AG09319 (cell line): ENCODE results near the gene ZFAND2A.
A peak's percentile ranks its signal among the peaks of the same experiment; 100 is the strongest.
"Not testable (repeated sequence)": the region's sequence is repeated elsewhere in the genome, so short reads cannot be mapped to it uniquely, and the experiment has no call there.

Source experiments
- DNase-seq: peaks from one replicate; pipeline ENCODE4 v3.0.0-alpha.2; 2010; ENCODE audit warnings: low read depth; ENCODE audit errors: extremely low read depth
- TF ChIP-seq, protein P1 (sequence below): IDR thresholded peaks from 2 replicates; pipeline ENCODE4 v1.5.1; 2011; ENCODE audit warnings: low read depth, mild to moderate bottlenecking, inconsistent platforms, low read length, moderate library complexity

The ZFAND2A gene

GRCh38 chr7:1159891-1160669 lies at the start of gene ZFAND2A:
Gene ZFAND2A (minus strand): TSS chr7:1160196. CDS start chr7:1158212, 1,984 bp downstream.
- peak; percentile 90 for DNase-seq
- TF ChIP-seq, protein P1, sequence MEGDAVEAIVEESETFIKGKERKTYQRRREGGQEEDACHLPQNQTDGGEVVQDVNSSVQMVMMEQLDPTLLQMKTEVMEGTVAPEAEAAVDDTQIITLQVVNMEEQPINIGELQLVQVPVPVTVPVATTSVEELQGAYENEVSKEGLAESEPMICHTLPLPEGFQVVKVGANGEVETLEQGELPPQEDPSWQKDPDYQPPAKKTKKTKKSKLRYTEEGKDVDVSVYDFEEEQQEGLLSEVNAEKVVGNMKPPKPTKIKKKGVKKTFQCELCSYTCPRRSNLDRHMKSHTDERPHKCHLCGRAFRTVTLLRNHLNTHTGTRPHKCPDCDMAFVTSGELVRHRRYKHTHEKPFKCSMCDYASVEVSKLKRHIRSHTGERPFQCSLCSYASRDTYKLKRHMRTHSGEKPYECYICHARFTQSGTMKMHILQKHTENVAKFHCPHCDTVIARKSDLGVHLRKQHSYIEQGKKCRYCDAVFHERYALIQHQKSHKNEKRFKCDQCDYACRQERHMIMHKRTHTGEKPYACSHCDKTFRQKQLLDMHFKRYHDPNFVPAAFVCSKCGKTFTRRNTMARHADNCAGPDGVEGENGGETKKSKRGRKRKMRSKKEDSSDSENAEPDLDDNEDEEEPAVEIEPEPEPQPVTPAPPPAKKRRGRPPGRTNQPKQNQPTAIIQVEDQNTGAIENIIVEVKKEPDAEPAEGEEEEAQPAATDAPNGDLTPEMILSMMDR = no peak

- DNase-seq = no peak
- TF ChIP-seq, protein P1 = no peak
Measured at GRCh38 chr7:1209097-1209496, 49.1 kb upstream of the ZFAND2A start.

GRCh38 chr7:1205742-1206141 lies 45.7 kb upstream of the ZFAND2A start:
- not testable (repeated sequence) for DNase-seq

- TF ChIP-seq, protein P1 = no peak
Measured at GRCh38 chr7:1204460-1205140, 44.6 kb upstream of the ZFAND2A start.

GRCh38 chr7:1202914-1203313 lies 42.9 kb upstream of the ZFAND2A start:
- DNase-seq = not testable (repeated sequence)

More at GRCh38 chr7:1204460-1205140, 44.6 kb upstream of the ZFAND2A start:
- DNase-seq = no peak

- no peak for DNase-seq
- TF ChIP-seq, protein P1 = no peak
Measured at GRCh38 chr7:1201916-1202315, 41.9 kb upstream of the ZFAND2A start.

GRCh38 chr7:1200045-1200444 lies 40.0 kb upstream of the ZFAND2A start:
- TF ChIP-seq, protein P1 = no peak
- DNase-seq = no peak

- TF ChIP-seq, protein P1 = no peak
- peak; percentile 44 for DNase-seq
Measured at GRCh38 chr7:1197997-1198625, 38.1 kb upstream of the ZFAND2A start.
